WTC11 (cell line): ENCODE measurements around the gene CDH12.

Experiments
- GABPB1 ChIP-seq: sonication (generic); formaldehyde crosslinking; IDR thresholded peaks from 2 replicates; pipeline ENCODE4 v1.8.1; 2023; ENCODE audit warnings: mild to moderate bottlenecking, missing genetic modification reagents
- NFE2L1 ChIP-seq: sonication (generic); formaldehyde crosslinking; IDR thresholded peaks from 2 replicates; pipeline ENCODE4 v1.8.1; 2023; ENCODE audit warnings: missing genetic modification reagents
- NFYB ChIP-seq: sonication (generic); formaldehyde crosslinking; conservative IDR thresholded peaks from 2 replicates; pipeline ENCODE4 v1.8.0; 2022; ENCODE audit warnings: low read depth, missing genetic modification reagents
- SMAD4 ChIP-seq: sonication (generic); formaldehyde crosslinking; IDR thresholded peaks from 2 replicates; pipeline ENCODE4 v1.8.0; 2022; ENCODE audit warnings: mild to moderate bottlenecking, missing genetic modification reagents
- TCF7 ChIP-seq: sonication (generic); formaldehyde crosslinking; IDR thresholded peaks from 2 replicates; pipeline ENCODE4 v1.8.0; 2022; ENCODE audit warnings: mild to moderate bottlenecking, low read depth, missing genetic modification reagents, moderate library complexity
- ZNF138 ChIP-seq: sonication (generic); formaldehyde crosslinking; conservative IDR thresholded peaks from 2 replicates; pipeline ENCODE4 v1.8.1; 2022; ENCODE audit warnings: mild to moderate bottlenecking, moderate library complexity, missing genetic modification reagents
- ZNF317 ChIP-seq: sonication (generic); formaldehyde crosslinking; IDR thresholded peaks from 2 replicates; pipeline ENCODE4 v1.8.1; 2023; ENCODE audit warnings: low read depth, mild to moderate bottlenecking, moderate library complexity, missing genetic modification reagents, borderline replicate concordance
- TF ChIP-seq, protein P1 (sequence below): sonication (generic); formaldehyde crosslinking; IDR thresholded peaks from 2 replicates; pipeline ENCODE4 v1.8.1; 2023; ENCODE audit warnings: mild to moderate bottlenecking, moderate library complexity, missing genetic modification reagents
- TF ChIP-seq, protein P2 (sequence below): fragments of 200-600 bp; IDR thresholded peaks from 2 replicates; pipeline ENCODE4 v1.8.0; 2022; ENCODE audit warnings: antibody characterized with exemption
- TF ChIP-seq, protein P3 (sequence below): sonication (generic); formaldehyde crosslinking; IDR thresholded peaks from 2 replicates; pipeline ENCODE4 v1.8.0; 2023; ENCODE audit warnings: missing genetic modification reagents
- TF ChIP-seq, protein P4 (sequence below): sonication (generic); formaldehyde crosslinking; IDR thresholded peaks from 2 replicates; pipeline ENCODE4 v1.8.1; 2023; ENCODE audit warnings: mild to moderate bottlenecking, missing genetic modification reagents
- TF ChIP-seq, protein P5 (sequence below): sonication (generic); formaldehyde crosslinking; IDR thresholded peaks from 2 replicates; pipeline ENCODE4 v1.8.0; 2023; ENCODE audit warnings: missing genetic modification reagents, mild to moderate bottlenecking, borderline replicate concordance

DNA sequence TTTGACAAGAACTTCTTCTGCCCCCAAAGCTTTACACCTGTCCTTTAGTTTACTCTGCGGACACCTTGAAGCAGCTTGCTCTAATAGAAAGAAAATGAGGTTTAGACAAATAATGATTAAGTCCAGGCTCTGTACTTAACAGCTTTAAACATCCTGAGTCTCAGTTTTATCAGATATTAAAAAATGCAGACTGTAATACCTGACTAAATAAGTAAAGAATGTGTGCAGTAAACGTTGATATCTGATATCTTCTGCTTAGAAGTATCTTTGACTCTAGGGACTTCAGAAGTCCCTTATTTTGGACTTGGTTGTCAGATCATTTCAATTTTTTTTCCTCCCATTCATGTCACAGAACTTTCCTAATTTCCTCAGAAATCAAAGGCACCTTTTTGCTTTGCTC is 1060.4 kb downstream of the CDH12 start:
- no peak for TF ChIP-seq GABPB1 (CRISPR knock-in tag)
- no peak for TF ChIP-seq NFE2L1
- TF ChIP-seq, protein P1, sequence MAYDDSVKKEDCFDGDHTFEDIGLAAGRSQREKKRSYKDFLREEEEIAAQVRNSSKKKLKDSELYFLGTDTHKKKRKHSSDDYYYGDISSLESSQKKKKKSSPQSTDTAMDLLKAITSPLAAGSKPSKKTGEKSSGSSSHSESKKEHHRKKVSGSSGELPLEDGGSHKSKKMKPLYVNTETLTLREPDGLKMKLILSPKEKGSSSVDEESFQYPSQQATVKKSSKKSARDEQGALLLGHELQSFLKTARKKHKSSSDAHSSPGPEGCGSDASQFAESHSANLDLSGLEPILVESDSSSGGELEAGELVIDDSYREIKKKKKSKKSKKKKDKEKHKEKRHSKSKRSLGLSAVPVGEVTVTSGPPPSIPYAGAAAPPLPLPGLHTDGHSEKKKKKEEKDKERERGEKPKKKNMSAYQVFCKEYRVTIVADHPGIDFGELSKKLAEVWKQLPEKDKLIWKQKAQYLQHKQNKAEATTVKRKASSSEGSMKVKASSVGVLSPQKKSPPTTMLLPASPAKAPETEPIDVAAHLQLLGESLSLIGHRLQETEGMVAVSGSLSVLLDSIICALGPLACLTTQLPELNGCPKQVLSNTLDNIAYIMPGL (CRISPR knock-in tag): no peak
- TF ChIP-seq, protein P2, sequence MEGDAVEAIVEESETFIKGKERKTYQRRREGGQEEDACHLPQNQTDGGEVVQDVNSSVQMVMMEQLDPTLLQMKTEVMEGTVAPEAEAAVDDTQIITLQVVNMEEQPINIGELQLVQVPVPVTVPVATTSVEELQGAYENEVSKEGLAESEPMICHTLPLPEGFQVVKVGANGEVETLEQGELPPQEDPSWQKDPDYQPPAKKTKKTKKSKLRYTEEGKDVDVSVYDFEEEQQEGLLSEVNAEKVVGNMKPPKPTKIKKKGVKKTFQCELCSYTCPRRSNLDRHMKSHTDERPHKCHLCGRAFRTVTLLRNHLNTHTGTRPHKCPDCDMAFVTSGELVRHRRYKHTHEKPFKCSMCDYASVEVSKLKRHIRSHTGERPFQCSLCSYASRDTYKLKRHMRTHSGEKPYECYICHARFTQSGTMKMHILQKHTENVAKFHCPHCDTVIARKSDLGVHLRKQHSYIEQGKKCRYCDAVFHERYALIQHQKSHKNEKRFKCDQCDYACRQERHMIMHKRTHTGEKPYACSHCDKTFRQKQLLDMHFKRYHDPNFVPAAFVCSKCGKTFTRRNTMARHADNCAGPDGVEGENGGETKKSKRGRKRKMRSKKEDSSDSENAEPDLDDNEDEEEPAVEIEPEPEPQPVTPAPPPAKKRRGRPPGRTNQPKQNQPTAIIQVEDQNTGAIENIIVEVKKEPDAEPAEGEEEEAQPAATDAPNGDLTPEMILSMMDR: no peak
- TF ChIP-seq TCF7 (CRISPR knock-in tag): no peak
- TF ChIP-seq, protein P3, sequence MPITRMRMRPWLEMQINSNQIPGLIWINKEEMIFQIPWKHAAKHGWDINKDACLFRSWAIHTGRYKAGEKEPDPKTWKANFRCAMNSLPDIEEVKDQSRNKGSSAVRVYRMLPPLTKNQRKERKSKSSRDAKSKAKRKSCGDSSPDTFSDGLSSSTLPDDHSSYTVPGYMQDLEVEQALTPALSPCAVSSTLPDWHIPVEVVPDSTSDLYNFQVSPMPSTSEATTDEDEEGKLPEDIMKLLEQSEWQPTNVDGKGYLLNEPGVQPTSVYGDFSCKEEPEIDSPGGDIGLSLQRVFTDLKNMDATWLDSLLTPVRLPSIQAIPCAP: no peak
- TF ChIP-seq, protein P4, sequence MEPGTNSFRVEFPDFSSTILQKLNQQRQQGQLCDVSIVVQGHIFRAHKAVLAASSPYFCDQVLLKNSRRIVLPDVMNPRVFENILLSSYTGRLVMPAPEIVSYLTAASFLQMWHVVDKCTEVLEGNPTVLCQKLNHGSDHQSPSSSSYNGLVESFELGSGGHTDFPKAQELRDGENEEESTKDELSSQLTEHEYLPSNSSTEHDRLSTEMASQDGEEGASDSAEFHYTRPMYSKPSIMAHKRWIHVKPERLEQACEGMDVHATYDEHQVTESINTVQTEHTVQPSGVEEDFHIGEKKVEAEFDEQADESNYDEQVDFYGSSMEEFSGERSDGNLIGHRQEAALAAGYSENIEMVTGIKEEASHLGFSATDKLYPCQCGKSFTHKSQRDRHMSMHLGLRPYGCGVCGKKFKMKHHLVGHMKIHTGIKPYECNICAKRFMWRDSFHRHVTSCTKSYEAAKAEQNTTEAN (CRISPR knock-in tag): no peak
- TF ChIP-seq ZNF317 (CRISPR knock-in tag): no peak
- TF ChIP-seq SMAD4: no peak
- TF ChIP-seq, protein P5, sequence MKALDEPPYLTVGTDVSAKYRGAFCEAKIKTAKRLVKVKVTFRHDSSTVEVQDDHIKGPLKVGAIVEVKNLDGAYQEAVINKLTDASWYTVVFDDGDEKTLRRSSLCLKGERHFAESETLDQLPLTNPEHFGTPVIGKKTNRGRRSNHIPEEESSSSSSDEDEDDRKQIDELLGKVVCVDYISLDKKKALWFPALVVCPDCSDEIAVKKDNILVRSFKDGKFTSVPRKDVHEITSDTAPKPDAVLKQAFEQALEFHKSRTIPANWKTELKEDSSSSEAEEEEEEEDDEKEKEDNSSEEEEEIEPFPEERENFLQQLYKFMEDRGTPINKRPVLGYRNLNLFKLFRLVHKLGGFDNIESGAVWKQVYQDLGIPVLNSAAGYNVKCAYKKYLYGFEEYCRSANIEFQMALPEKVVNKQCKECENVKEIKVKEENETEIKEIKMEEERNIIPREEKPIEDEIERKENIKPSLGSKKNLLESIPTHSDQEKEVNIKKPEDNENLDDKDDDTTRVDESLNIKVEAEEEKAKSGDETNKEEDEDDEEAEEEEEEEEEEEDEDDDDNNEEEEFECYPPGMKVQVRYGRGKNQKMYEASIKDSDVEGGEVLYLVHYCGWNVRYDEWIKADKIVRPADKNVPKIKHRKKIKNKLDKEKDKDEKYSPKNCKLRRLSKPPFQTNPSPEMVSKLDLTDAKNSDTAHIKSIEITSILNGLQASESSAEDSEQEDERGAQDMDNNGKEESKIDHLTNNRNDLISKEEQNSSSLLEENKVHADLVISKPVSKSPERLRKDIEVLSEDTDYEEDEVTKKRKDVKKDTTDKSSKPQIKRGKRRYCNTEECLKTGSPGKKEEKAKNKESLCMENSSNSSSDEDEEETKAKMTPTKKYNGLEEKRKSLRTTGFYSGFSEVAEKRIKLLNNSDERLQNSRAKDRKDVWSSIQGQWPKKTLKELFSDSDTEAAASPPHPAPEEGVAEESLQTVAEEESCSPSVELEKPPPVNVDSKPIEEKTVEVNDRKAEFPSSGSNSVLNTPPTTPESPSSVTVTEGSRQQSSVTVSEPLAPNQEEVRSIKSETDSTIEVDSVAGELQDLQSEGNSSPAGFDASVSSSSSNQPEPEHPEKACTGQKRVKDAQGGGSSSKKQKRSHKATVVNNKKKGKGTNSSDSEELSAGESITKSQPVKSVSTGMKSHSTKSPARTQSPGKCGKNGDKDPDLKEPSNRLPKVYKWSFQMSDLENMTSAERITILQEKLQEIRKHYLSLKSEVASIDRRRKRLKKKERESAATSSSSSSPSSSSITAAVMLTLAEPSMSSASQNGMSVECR (CRISPR knock-in tag): no peak
- no peak for TF ChIP-seq ZNF138 (CRISPR knock-in tag)
- TF ChIP-seq NFYB (CRISPR knock-in tag): no peak
